WTC11 (cell line): Measurements from ENCODE around the gene KYNU. TPM values are rescaled to one million over a fixed set of nuclear protein-coding genes. Genes with fewer than 3 reads are reported as not detected.

ENCODE experiments used
- ATAC-seq: fragments of 200-7000 bp; cut with Tn5 transposase; 2 replicates; pipeline ENCODE4 v1.10.0; 2021; ENCODE audit warnings: mild to moderate bottlenecking, moderate library complexity
- CTCF ChIA-PET: fragments of 300-600 bp; sonication (Branson Sonifier 250); formaldehyde crosslinking; loops from one replicate; lab custom pipeline; 2021; ENCODE audit warnings: antibody characterized with exemption; lab: Charles Lee
- POLR2A ChIA-PET: fragments of 350-600 bp; sonication (Branson Sonifier 250); formaldehyde crosslinking; loops from one replicate; lab custom pipeline; 2021; ENCODE audit warnings: antibody characterized with exemption; lab: Charles Lee
- DNase-seq: peaks from one replicate; pipeline ENCODE4 v3.0.0; 2021; ENCODE audit warnings: low spot score
- H3K27ac Mint-ChIP-seq: 2 replicates; pipeline ENCODE4 v1.8.0; 2021; ENCODE audit warnings: mixed read lengths
- H3K27me3 Mint-ChIP-seq: 2 replicates; pipeline ENCODE4 v1.8.0; 2021; ENCODE audit warnings: low read depth, mild to moderate bottlenecking, moderate library complexity, mixed read lengths
- H3K36me3 Mint-ChIP-seq: 2 replicates; pipeline ENCODE4 v1.8.0; 2021; ENCODE audit warnings: mixed read lengths
- H3K4me1 Mint-ChIP-seq: 2 replicates; pipeline ENCODE4 v1.8.0; 2022; ENCODE audit warnings: mixed read lengths
- H3K4me3 Mint-ChIP-seq: 2 replicates; pipeline ENCODE4 v1.8.0; 2021; ENCODE audit warnings: mild to moderate bottlenecking, moderate library complexity, mixed read lengths
- H3K9me3 Mint-ChIP-seq: 2 replicates; pipeline ENCODE4 v1.8.0; 2021; ENCODE audit warnings: mixed read lengths
- AFF4 ChIP-seq: sonication (generic); formaldehyde crosslinking; IDR thresholded peaks from 2 replicates; pipeline ENCODE4 v1.8.1; 2023; ENCODE audit warnings: mild to moderate bottlenecking, missing genetic modification reagents, borderline replicate concordance
- ETV6 ChIP-seq: sonication (generic); formaldehyde crosslinking; IDR thresholded peaks from 2 replicates; pipeline ENCODE4 v1.8.1; 2022; ENCODE audit warnings: mild to moderate bottlenecking, missing genetic modification reagents
- HMGXB4 ChIP-seq: sonication (generic); formaldehyde crosslinking; IDR thresholded peaks from 2 replicates; pipeline ENCODE4 v1.8.1; 2023; ENCODE audit warnings: mild to moderate bottlenecking, moderate library complexity, missing genetic modification reagents
- MXD4 ChIP-seq: fragments of 250-450 bp; sonication (Bioruptor Pico); IDR thresholded peaks from 2 replicates; pipeline ENCODE4 v1.8.0; 2021; ENCODE audit warnings: mild to moderate bottlenecking, moderate library complexity, borderline replicate concordance
- NFE2L1 ChIP-seq: sonication (generic); formaldehyde crosslinking; IDR thresholded peaks from 2 replicates; pipeline ENCODE4 v1.8.1; 2023; ENCODE audit warnings: missing genetic modification reagents
- NR1H2 ChIP-seq: sonication (generic); formaldehyde crosslinking; IDR thresholded peaks from 2 replicates; pipeline ENCODE4 v1.9.0; 2021; ENCODE audit warnings: mild to moderate bottlenecking, moderate library complexity, missing genetic modification reagents
- OVOL2 ChIP-seq: fragments of 250-450 bp; sonication (Bioruptor Pico); IDR thresholded peaks from 2 replicates; pipeline ENCODE4 v1.9.0; 2021; ENCODE audit warnings: mild to moderate bottlenecking, borderline replicate concordance
- TP53 ChIP-seq: sonication (generic); formaldehyde crosslinking; IDR thresholded peaks from 2 replicates; pipeline ENCODE4 v1.8.1; 2023; ENCODE audit warnings: mild to moderate bottlenecking, missing genetic modification reagents
- ZNF219 ChIP-seq: sonication (generic); formaldehyde crosslinking; IDR thresholded peaks from 2 replicates; pipeline ENCODE4 v1.8.0; 2023; ENCODE audit warnings: missing genetic modification reagents, mild to moderate bottlenecking, borderline replicate concordance
- ZNF416 ChIP-seq: fragments of 250-450 bp; sonication (Bioruptor Pico); IDR thresholded peaks from 2 replicates; pipeline ENCODE4 v1.9.0; 2021; ENCODE audit warnings: mild to moderate bottlenecking, inconsistent platforms
- total RNA-seq: library from RNA; stranded (reverse); gene quantifications from 3 replicates; pipeline ENCODE4 v1.2.3, GENCODE V29; 2021
- TF ChIP-seq, protein P1 (sequence below): sonication (generic); formaldehyde crosslinking; IDR thresholded peaks from 2 replicates; pipeline ENCODE4 v1.8.1; 2022; ENCODE audit warnings: low read depth, mild to moderate bottlenecking, moderate library complexity, missing genetic modification reagents, borderline replicate concordance
- TF ChIP-seq, protein P2 (sequence below): fragments of 250-450 bp; sonication (Bioruptor Pico); conservative IDR thresholded peaks from 2 replicates; pipeline ENCODE4 v1.9.0; 2021; ENCODE audit warnings: mild to moderate bottlenecking
- TF ChIP-seq, protein P3 (sequence below): sonication (generic); formaldehyde crosslinking; IDR thresholded peaks from 2 replicates; pipeline ENCODE4 v1.8.1; 2022; ENCODE audit warnings: mild to moderate bottlenecking, moderate library complexity, missing genetic modification reagents
- TF ChIP-seq, protein P4 (sequence below): fragments of 250-450 bp; sonication (Bioruptor Pico); IDR thresholded peaks from 2 replicates; pipeline ENCODE4 v1.9.0; 2021; ENCODE audit warnings: moderate library complexity, mild to moderate bottlenecking, inconsistent platforms, borderline replicate concordance

KYNU gene
- total RNA-seq, 1 experiment from 2014 or later, result 0.85 TPM

DNA sequence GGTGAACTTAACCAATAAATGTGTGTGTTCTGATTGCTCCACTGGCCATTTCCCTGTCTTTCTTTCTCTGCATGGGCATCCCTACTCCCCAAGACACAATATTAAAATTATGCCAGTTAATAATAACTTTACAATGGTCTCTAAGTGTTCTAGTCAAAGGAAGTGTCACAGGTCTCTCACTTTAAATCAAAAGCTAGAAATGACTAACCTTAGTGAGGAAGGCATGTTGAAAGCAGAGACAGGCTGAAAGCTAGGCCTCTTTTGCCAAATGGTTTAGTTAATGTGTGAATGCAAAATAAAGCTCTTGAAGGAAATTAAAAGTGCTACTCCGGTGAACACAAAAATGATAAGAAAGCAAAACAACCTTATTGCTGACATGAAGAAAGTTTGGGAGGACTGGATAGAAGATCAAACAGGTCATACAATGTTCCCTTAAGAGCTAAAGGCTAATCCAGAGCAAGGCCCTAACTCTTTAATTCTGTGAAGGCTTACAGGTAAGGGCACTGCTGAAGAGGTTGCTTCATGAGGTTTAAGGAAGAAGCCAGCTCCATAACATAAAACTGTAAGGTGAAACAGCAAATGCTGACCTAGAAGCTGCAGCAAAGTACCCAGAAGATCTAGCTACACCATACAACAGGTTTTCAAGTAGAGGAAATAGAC lies 207.8 kb downstream of the KYNU start:
- CTCF ChIA-PET, result no interaction called here
- TF ChIP-seq OVOL2 (CRISPR knock-in tag) (no peak), MXD4 (no peak), TP53 (CRISPR knock-in tag) (no peak), ETV6 (CRISPR knock-in tag) (no peak), ZNF416 (CRISPR knock-in tag) (no peak), HMGXB4 (CRISPR knock-in tag) (no peak)
- TF ChIP-seq, protein P1, sequence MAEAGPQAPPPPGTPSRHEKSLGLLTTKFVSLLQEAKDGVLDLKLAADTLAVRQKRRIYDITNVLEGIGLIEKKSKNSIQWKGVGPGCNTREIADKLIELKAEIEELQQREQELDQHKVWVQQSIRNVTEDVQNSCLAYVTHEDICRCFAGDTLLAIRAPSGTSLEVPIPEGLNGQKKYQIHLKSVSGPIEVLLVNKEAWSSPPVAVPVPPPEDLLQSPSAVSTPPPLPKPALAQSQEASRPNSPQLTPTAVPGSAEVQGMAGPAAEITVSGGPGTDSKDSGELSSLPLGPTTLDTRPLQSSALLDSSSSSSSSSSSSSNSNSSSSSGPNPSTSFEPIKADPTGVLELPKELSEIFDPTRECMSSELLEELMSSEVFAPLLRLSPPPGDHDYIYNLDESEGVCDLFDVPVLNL (CRISPR knock-in tag), result no peak
- TF ChIP-seq, protein P2, sequence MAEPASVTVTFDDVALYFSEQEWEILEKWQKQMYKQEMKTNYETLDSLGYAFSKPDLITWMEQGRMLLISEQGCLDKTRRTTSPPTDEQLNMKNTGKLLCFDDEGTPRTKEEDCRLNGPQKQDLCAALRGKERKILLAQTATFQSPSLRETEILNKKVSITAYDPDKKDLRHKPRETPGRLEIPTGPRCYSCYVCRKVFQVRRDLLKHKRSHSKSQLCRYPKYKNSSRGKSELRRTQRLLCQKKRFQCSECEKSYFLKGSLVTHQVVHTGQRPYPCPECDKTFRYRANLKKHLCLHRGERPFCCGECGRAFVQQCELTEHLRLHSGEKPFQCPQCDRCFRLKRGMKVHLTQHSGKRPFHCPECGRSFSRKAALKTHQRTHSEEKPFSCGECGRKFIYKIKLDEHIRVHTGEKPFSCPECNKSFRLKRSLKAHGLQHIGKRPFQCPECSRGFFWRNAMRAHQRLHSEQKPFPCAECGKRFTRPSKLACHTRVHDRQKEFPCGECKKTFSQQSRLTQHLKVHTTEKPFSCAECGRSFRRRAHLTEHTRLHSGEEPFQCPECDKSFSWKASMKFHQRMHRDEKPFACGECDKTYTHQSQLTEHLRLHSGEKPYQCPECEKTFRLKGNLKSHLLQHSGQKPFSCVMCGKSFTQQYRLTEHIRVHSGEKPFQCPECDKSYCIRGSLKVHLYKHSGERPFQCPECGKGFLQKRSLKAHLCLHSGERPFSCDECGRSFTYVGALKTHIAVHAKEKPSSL, result no peak
- peaks cover 8% of the 10 kb centered on the region; the same call in 1 of the 2 replicates for H3K9me3 Mint-ChIP-seq

GRCh38 chr2:143087033-143087432 lies 209.6 kb downstream of the KYNU start:
- H3K4me1 Mint-ChIP-seq, result no peaks in the 10 kb centered on the region
- no peak overlapping the region for H3K4me3 Mint-ChIP-seq
- ATAC-seq (no peak), DNase-seq (no peak)
- POLR2A ChIA-PET, result no interaction called here
- no peak overlapping the region for H3K27ac Mint-ChIP-seq
- peaks cover 2% of the 10 kb centered on the region; the same call in 1 of the 2 replicates for H3K9me3 Mint-ChIP-seq
- TF ChIP-seq, protein P3, sequence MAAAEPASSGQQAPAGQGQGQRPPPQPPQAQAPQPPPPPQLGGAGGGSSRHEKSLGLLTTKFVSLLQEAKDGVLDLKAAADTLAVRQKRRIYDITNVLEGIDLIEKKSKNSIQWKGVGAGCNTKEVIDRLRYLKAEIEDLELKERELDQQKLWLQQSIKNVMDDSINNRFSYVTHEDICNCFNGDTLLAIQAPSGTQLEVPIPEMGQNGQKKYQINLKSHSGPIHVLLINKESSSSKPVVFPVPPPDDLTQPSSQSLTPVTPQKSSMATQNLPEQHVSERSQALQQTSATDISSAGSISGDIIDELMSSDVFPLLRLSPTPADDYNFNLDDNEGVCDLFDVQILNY (CRISPR knock-in tag), result no peak
- TF ChIP-seq NR1H2 (CRISPR knock-in tag), result no peak
- TF ChIP-seq, protein P4, sequence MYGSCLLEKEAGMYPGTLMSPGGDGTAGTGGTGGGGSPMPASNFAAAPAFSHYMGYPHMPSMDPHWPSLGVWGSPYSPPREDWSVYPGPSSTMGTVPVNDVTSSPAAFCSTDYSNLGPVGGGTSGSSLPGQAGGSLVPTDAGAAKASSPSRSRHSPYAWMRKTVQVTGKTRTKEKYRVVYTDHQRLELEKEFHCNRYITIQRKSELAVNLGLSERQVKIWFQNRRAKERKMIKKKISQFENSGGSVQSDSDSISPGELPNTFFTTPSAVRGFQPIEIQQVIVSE, result no peak
- TF ChIP-seq AFF4, result no peak
- TF ChIP-seq ZNF219 (CRISPR knock-in tag), result no peak
- TF ChIP-seq, protein P1 (CRISPR knock-in tag), result no peak
- TF ChIP-seq NFE2L1 (CRISPR knock-in tag), result no peak
- TF ChIP-seq, all 79 proteins: peak for 0
- no peaks in the 10 kb centered on the region for H3K36me3 Mint-ChIP-seq
- H3K27me3 Mint-ChIP-seq, result no peaks in the 10 kb centered on the region
- CTCF ChIA-PET, result no interaction called here

More for the DNA sequence above, 207.8 kb downstream of the KYNU start:
- H3K27me3 Mint-ChIP-seq, result no peaks in the 10 kb centered on the region
- no peaks in the 10 kb centered on the region for H3K4me1 Mint-ChIP-seq
- no peak for DNase-seq
- no peak overlapping the region for H3K4me3 Mint-ChIP-seq
- POLR2A ChIA-PET, result no interaction called here
- no peaks in the 10 kb centered on the region for H3K36me3 Mint-ChIP-seq
- no peak for ATAC-seq
- no peak overlapping the region for H3K27ac Mint-ChIP-seq
